Liver (tissue), 9 donors: ENCODE measurements around the gene DZANK1. TPM values are rescaled to one million over a fixed set of nuclear protein-coding genes. Genes with fewer than 3 reads are reported as not detected.

Experiments
- DNase-seq: peaks from one replicate; pipeline ENCODE4 v3.0.0-alpha.2; 2017; ENCODE audit warnings: low spot score
- H3K27ac ChIP-seq, 2 donors: one replicate each; pipeline ENCODE4 v1.7.0; 2013; ENCODE audit warnings: inconsistent platforms in 2 of 2, low read length in 2 of 2, control low read depth in 1 of 2, low read depth in 1 of 2, mild to moderate bottlenecking in 1 of 2
- H3K27me3 ChIP-seq, 4 donors: one replicate each; pipeline versions ENCODE4 v1.6.1 to v1.7.0; 2013; ENCODE audit warnings: low read length in 3 of 4, inconsistent platforms in 1 of 4, mild to moderate bottlenecking in 1 of 4, moderate library complexity in 1 of 4; ENCODE audit not compliant: control insufficient read depth in 4 of 4, insufficient read depth in 4 of 4
- H3K36me3 ChIP-seq, 4 donors: one replicate each; pipeline versions ENCODE4 v1.6.1 to v1.7.0; 2013; ENCODE audit warnings: low read length in 3 of 4, mild to moderate bottlenecking in 3 of 4, low read depth in 1 of 4, moderate library complexity in 1 of 4; ENCODE audit not compliant: control insufficient read depth in 4 of 4, insufficient read depth in 3 of 4
- H3K4me1 ChIP-seq, 4 donors: one replicate each; pipeline versions ENCODE4 v1.6.1 to v1.7.0; 2013; ENCODE audit warnings: low read length in 3 of 4, mild to moderate bottlenecking in 3 of 4, moderate library complexity in 1 of 4; ENCODE audit not compliant: control insufficient read depth in 4 of 4, insufficient read depth in 4 of 4
- H3K4me3 ChIP-seq, 3 donors: one replicate each; pipeline versions ENCODE4 v1.6.1 to v1.7.0; 2013; ENCODE audit warnings: low read length in 3 of 3, control low read depth in 1 of 3, low read depth in 1 of 3, mild to moderate bottlenecking in 1 of 3
- H3K9ac ChIP-seq, 2 donors: one replicate each; pipeline ENCODE4 v1.7.0; 2013; ENCODE audit warnings: low read length in 2 of 2, mild to moderate bottlenecking in 2 of 2, moderate library complexity in 2 of 2, control low read depth in 1 of 2, low read depth in 1 of 2
- H3K9me3 ChIP-seq, 4 donors: one replicate each; pipeline versions ENCODE4 v1.6.1 to v1.7.0; 2013; ENCODE audit warnings: low read length in 3 of 4; ENCODE audit not compliant: control insufficient read depth in 4 of 4
- ATF3 ChIP-seq: IDR thresholded peaks from 2 replicates; pipeline ENCODE4 v1.6.1; 2016; ENCODE audit warnings: antibody characterized with exemption
- CTCF ChIP-seq: fragments of 150-350 bp; IDR thresholded peaks from 2 replicates; pipeline ENCODE4 v1.5.1; 2017; ENCODE audit warnings: improper control_type of control experiment, low read depth, low read length; ENCODE audit not compliant: missing input control
- EGR1 ChIP-seq, 2 donors: IDR thresholded peaks; 2 replicates each; pipeline ENCODE4 v1.6.1; 2016 to 2018; ENCODE audit warnings: antibody characterized with exemption in 2 of 2, low read depth in 2 of 2
- FOXA1 ChIP-seq: IDR thresholded peaks from 2 replicates; pipeline ENCODE4 v1.6.1; 2016; ENCODE audit warnings: antibody characterized with exemption
- FOXA2 ChIP-seq: IDR thresholded peaks from 2 replicates; pipeline ENCODE4 v1.6.1; 2016; ENCODE audit warnings: antibody characterized with exemption
- GABPA ChIP-seq, 2 donors: IDR thresholded peaks in 1 of 2; conservative IDR thresholded peaks in 1 of 2; 2 replicates each; pipeline ENCODE4 v1.6.1; 2016; ENCODE audit warnings: antibody characterized with exemption in 2 of 2, mild to moderate bottlenecking in 1 of 2, moderate library complexity in 1 of 2
- HNF4A ChIP-seq, 2 donors: conservative IDR thresholded peaks; 2 replicates each; pipeline ENCODE4 v1.6.1; 2016; ENCODE audit warnings: antibody characterized with exemption in 2 of 2, mild to moderate bottlenecking in 2 of 2
- JUND ChIP-seq, 2 donors: IDR thresholded peaks; 2 replicates each; pipeline ENCODE4 v1.6.1; 2016; ENCODE audit warnings: antibody characterized with exemption in 2 of 2
- NR2F2 ChIP-seq: IDR thresholded peaks from 2 replicates; pipeline ENCODE4 v1.6.1; 2016; ENCODE audit warnings: antibody characterized with exemption
- RAD21 ChIP-seq, 2 donors: IDR thresholded peaks; 2 replicates each; pipeline ENCODE4 v1.6.1; 2016; ENCODE audit warnings: antibody characterized with exemption in 2 of 2, mild to moderate bottlenecking in 2 of 2
- REST ChIP-seq: IDR thresholded peaks from 2 replicates; pipeline ENCODE4 v1.6.1; 2016; ENCODE audit warnings: antibody characterized with exemption, mild to moderate bottlenecking
- RXRA ChIP-seq, 2 donors: IDR thresholded peaks; 2 replicates each; pipeline ENCODE4 v1.6.1; 2017 to 2018; ENCODE audit warnings: antibody characterized with exemption in 2 of 2, mild to moderate bottlenecking in 1 of 2
- SP1 ChIP-seq: IDR thresholded peaks from 2 replicates; pipeline ENCODE4 v1.6.1; 2018; ENCODE audit warnings: antibody characterized with exemption, mild to moderate bottlenecking
- TAF1 ChIP-seq: conservative IDR thresholded peaks from 2 replicates; pipeline ENCODE4 v1.6.1; 2016; ENCODE audit warnings: antibody characterized with exemption, mild to moderate bottlenecking
- YY1 ChIP-seq: IDR thresholded peaks from 2 replicates; pipeline ENCODE4 v1.6.1; 2016; ENCODE audit warnings: antibody characterized with exemption, mild to moderate bottlenecking
- WGBS: extraction: QIAGEN DNeasy Blood & Tissue Kit; methylation state at CpG from one replicate; pipeline ENCODE4 v1.1.7; 2013; 5-methylcytosine and 5-hydroxymethylcytosine counted together
- polyA plus RNA-seq, 2 donors: library from polyadenylated mRNA; stranded (reverse) in 1 of 2; unstranded in 1 of 2; fragments of 200-250 nt in 1 of 2; fragments of >200 nt in 1 of 2; fragmentation: Nextera tagmentation in 1 of 2; extraction: Ambion mirVana in 1 of 2; gene quantifications; one replicate each; pipeline versions ENCODE4 v1.2.1 to v1.2.3, GENCODE V29; 2013 to 2015
- total RNA-seq, 2 donors: library from RNA; depleted of rRNA; stranded (reverse); fragments of >200 nt; gene quantifications; one replicate each; pipeline ENCODE4 v1.2.3, GENCODE V29; 2014
- TF ChIP-seq, protein P1 (sequence below): IDR thresholded peaks from 2 replicates; pipeline ENCODE4 v1.6.1; 2016; ENCODE audit warnings: antibody characterized with exemption
- TF ChIP-seq, protein P2 (sequence below): IDR thresholded peaks from 2 replicates; pipeline ENCODE4 v1.6.1; 2016; ENCODE audit warnings: antibody characterized with exemption
- donor health status: healthy.
- donor health status: healthy.
- donor health status: healthy.
- donor health status: healthy.
- donor health status: healthy.

Gene DZANK1
- total and polyA plus RNA-seq, 4 donors, result 0.19 to 0.84 (median 0.31) TPM

DNA sequence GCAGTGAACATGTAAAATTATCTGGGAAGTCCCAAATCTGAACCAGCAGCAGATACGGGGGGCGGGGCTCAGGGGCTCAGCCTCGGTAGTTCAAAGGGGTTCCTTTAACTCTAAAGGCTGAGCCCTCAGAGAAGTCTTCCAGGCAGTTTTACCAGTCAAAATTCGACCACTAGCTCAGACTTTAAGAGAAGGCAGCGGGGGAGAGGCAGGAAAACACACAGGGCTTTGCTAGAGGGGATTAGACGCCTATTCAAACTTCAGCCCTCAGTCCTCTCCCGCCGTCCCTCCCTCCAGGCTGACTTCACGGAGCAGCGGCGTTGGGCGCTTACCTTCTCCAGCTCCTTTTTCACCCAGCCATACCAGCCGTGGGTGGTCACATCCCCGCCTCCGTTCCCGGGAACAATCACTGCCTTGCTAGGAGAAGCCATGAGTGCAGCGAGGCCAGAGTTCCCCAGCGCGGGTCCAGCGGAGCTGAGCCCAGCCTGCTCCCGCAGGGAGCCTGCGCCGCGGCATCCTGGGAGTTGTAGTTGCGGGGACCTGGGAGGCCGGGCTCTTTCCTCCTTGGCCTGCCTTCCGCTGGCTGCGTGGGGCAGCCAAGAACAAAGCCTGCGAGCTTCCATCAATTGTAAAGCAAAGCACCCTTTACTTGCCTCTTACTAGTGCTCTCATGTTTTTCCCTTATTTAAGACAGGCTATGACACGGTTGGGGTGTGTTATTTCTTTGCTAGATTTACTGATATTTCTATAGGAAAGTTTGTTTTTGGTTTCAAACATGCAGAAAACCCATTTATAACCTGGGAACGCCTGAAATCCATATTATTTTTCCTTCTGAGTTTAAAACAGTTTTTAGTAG lies 30.1 kb upstream of the DZANK1 start, which contains the start of gene RBBP9:
Gene RBBP9, minus strand, starts transcription at position 486 of the 853 bp plus-strand sequence. Its CDS starts 58 bp downstream, at position 428.
- Histone ChIP-seq H3K9me3 (no peaks in the 10 kb centered on the region), H3K36me3 (peaks cover 0 to 7% (median 0%) of the 10 kb centered on the region in 4 donors), H3K9ac (peak within 1 kb of the TSS; percentile 33 to 78), H3K27ac (peak within 1 kb of the TSS; percentile 28 to 68), H3K4me3 (peak within 1 kb of the TSS; percentile 54 to 94 (median 88)), H3K27me3 (no peaks in the 10 kb centered on the region), H3K4me1 (peaks cover 0 to 18% (median 13%) of the 10 kb centered on the region in 4 donors)
- peak; percentile 71 for DNase-seq
- WGBS, result 2% methylated on average over 31 of the region's 31 CpGs
- TF ChIP-seq TAF1 (peak; percentile 27), ATF3 (no peak), FOXA2 (no peak), JUND (IDR thresholded peaks at IDR 0.05) (no peak), HNF4A (conservative IDR thresholded peaks at IDR 0.05) (peak in 1 of 2 donors; percentile 44), FOXA1 (no peak), NR2F2 (no peak), YY1 (peak; percentile 92), GABPA (IDR thresholded peaks at IDR 0.05 in 1 of 2, conservative IDR thresholded peaks at IDR 0.05 in 1 of 2) (peak in 1 of 2 donors; percentile 81), EGR1 (IDR thresholded peaks at IDR 0.05; ENCODE audit: low read depth in 2 of 2) (no peak), SP1 (peak; percentile 40), CTCF (no peak), RXRA (IDR thresholded peaks at IDR 0.05) (no peak), RAD21 (IDR thresholded peaks at IDR 0.05) (peak in 1 of 2 donors; percentile 7), REST (no peak)
- TF ChIP-seq, protein P1, sequence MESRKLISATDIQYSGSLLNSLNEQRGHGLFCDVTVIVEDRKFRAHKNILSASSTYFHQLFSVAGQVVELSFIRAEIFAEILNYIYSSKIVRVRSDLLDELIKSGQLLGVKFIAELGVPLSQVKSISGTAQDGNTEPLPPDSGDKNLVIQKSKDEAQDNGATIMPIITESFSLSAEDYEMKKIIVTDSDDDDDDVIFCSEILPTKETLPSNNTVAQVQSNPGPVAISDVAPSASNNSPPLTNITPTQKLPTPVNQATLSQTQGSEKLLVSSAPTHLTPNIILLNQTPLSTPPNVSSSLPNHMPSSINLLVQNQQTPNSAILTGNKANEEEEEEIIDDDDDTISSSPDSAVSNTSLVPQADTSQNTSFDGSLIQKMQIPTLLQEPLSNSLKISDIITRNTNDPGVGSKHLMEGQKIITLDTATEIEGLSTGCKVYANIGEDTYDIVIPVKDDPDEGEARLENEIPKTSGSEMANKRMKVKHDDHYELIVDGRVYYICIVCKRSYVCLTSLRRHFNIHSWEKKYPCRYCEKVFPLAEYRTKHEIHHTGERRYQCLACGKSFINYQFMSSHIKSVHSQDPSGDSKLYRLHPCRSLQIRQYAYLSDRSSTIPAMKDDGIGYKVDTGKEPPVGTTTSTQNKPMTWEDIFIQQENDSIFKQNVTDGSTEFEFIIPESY, result no peak
- TF ChIP-seq, protein P2, sequence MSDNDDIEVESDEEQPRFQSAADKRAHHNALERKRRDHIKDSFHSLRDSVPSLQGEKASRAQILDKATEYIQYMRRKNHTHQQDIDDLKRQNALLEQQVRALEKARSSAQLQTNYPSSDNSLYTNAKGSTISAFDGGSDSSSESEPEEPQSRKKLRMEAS, result no peak
